Mesendoderm (in vitro differentiated cells): Measurements from ENCODE around the gene LMX1A.

ENCODE experiments used
- DNase-seq: peaks from one replicate; pipeline ENCODE4 v3.0.0; 2013
- H2AK5ac ChIP-seq: 2 replicates; pipeline ENCODE4 v1.6.1; 2013; ENCODE audit warnings: low read length, inconsistent platforms
- H2BK120ac ChIP-seq: 2 replicates; pipeline ENCODE4 v1.6.1; 2013; ENCODE audit warnings: low read depth, mild to moderate bottlenecking, low read length, moderate library complexity, mixed read lengths
- H2BK15ac ChIP-seq: replicated peaks from 2 replicates; pipeline ENCODE4 v1.6.1; 2013; ENCODE audit warnings: low read depth, mild to moderate bottlenecking, moderate library complexity
- H2BK5ac ChIP-seq: 2 replicates; pipeline ENCODE4 v1.6.1; 2013; ENCODE audit warnings: low read length, inconsistent platforms
- H3K18ac ChIP-seq: 2 replicates; pipeline ENCODE4 v1.6.1; 2013; ENCODE audit warnings: mild to moderate bottlenecking, low read length, mixed read lengths
- H3K23ac ChIP-seq: one replicate; pipeline ENCODE4 v1.6.1; 2013; ENCODE audit warnings: low read length
- H3K27ac ChIP-seq: 2 replicates; pipeline ENCODE4 v1.5.1; 2013; ENCODE audit warnings: low read depth, mild to moderate bottlenecking, inconsistent platforms, low read length, moderate library complexity
- H3K27me3 ChIP-seq: 2 replicates; pipeline ENCODE4 v1.6.1; 2013; ENCODE audit warnings: low read length, control low read depth, mild to moderate bottlenecking, inconsistent platforms; ENCODE audit not compliant: insufficient read depth, poor library complexity
- H3K36me3 ChIP-seq: 2 replicates; pipeline ENCODE4 v1.6.1; 2013; ENCODE audit warnings: low read length, inconsistent platforms; ENCODE audit not compliant: control insufficient read depth, insufficient read depth
- H3K4ac ChIP-seq: one replicate; pipeline ENCODE4 v1.6.1; 2013; ENCODE audit warnings: low read depth, mild to moderate bottlenecking, low read length, moderate library complexity
- H3K4me1 ChIP-seq: 2 replicates; pipeline ENCODE4 v1.6.1; 2013; ENCODE audit warnings: low read depth, low read length, inconsistent platforms; ENCODE audit not compliant: control insufficient read depth
- H3K4me2 ChIP-seq: 2 replicates; pipeline ENCODE4 v1.6.1; 2013; ENCODE audit warnings: low read length
- H3K4me3 ChIP-seq: 2 replicates; pipeline ENCODE4 v1.5.1; 2013; ENCODE audit warnings: mild to moderate bottlenecking, low read length
- H3K56ac ChIP-seq: one replicate; pipeline ENCODE4 v1.6.1; 2013; ENCODE audit warnings: low read length
- H3K79me1 ChIP-seq: 2 replicates; pipeline ENCODE4 v1.6.1; 2013; ENCODE audit warnings: low read length, inconsistent platforms
- H3K79me2 ChIP-seq: 2 replicates; pipeline ENCODE4 v1.6.1; 2013; ENCODE audit warnings: mild to moderate bottlenecking, low read length; ENCODE audit not compliant: control insufficient read depth, insufficient read depth
- H3K9ac ChIP-seq: 2 replicates; pipeline ENCODE4 v1.6.1; 2013; ENCODE audit warnings: low read length, inconsistent platforms
- H4K5ac ChIP-seq: one replicate; pipeline ENCODE4 v1.6.1; 2013; ENCODE audit warnings: low read length
- H4K8ac ChIP-seq: one replicate; pipeline ENCODE4 v1.6.1; 2013; ENCODE audit warnings: low read depth, mild to moderate bottlenecking, control low read depth, low read length, moderate library complexity
- WGBS: extraction: QIAGEN DNeasy Blood & Tissue Kit; methylation state at CpG from one replicate; pipeline ENCODE4 v1.1.7; 2013; ENCODE audit warnings: low lambda C conversion rate, missing lambda C conversion rate; ENCODE audit not compliant: insufficient coverage; ENCODE audit errors: extremely low coverage; 5-methylcytosine and 5-hydroxymethylcytosine counted together

Gene LMX1A

DNA sequence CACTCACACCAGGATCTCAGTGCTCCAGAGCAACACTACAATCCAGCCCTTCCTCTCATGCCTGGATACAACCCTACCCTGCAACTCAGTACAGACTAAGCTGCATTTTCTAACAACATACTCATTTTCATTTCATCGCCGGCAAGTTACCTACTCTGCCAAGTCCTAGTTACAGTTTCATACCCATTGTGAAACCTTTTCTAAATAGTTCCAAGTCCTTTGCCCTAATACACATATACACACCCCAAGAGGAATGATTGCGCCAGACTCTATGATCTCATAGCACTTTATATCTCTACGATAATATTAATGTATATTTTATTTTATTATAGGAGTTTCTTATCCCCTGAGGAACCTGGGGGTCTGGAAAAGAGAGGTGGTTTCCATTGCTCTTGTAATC, 122.4 kb downstream of the LMX1A start:
- H3K18ac ChIP-seq: no peak overlapping the region
- H3K27ac ChIP-seq: no peak overlapping the region
- H3K9ac ChIP-seq: no peak overlapping the region
- H3K23ac ChIP-seq: no peak overlapping the region
- H3K27me3 ChIP-seq: peaks cover 49% of the 10 kb centered on the region
- no peak overlapping the region for H3K4me2 ChIP-seq
- no peak overlapping the region for H2AK5ac ChIP-seq
- H3K79me2 ChIP-seq: no peaks in the 10 kb centered on the region
- no peak overlapping the region for H3K4me3 ChIP-seq
- H4K8ac ChIP-seq: no peak overlapping the region
- no peak overlapping the region for H3K4ac ChIP-seq
- no peak for DNase-seq
- no peak overlapping the region for H3K56ac ChIP-seq
- no CpG with 5 or more reads among the region's 4 CpGs for WGBS
- no peak overlapping the region for H2BK120ac ChIP-seq
- no peak overlapping the region for H2BK15ac ChIP-seq
- H3K36me3 ChIP-seq: no peaks in the 10 kb centered on the region
- H2BK5ac ChIP-seq: no peak overlapping the region
- no peaks in the 10 kb centered on the region for H3K4me1 ChIP-seq
- H3K79me1 ChIP-seq: no peaks in the 10 kb centered on the region
- no peak overlapping the region for H4K5ac ChIP-seq

GRCh38 chr1:165228676-165229075, 127.8 kb downstream of the LMX1A start:
- H4K8ac ChIP-seq: no peak overlapping the region
- DNase-seq: peak; percentile 44
- no peak overlapping the region for H3K56ac ChIP-seq
- H3K36me3 ChIP-seq: no peaks in the 10 kb centered on the region
- no peak overlapping the region for H2BK15ac ChIP-seq
- H3K79me2 ChIP-seq: no peaks in the 10 kb centered on the region
- no peak overlapping the region for H3K4me2 ChIP-seq
- H3K23ac ChIP-seq: no peak overlapping the region
- no CpG with 5 or more reads among the region's 2 CpGs for WGBS
- no peak overlapping the region for H2BK120ac ChIP-seq
- no peak overlapping the region for H4K5ac ChIP-seq
- H3K27ac ChIP-seq: no peak overlapping the region
- H2AK5ac ChIP-seq: no peak overlapping the region
- no peak overlapping the region for H3K9ac ChIP-seq
- H3K4me3 ChIP-seq: no peak overlapping the region
- no peaks in the 10 kb centered on the region for H3K4me1 ChIP-seq
- H2BK5ac ChIP-seq: no peak overlapping the region
- H3K18ac ChIP-seq: no peak overlapping the region
- H3K4ac ChIP-seq: no peak overlapping the region
- no peaks in the 10 kb centered on the region for H3K79me1 ChIP-seq
- H3K27me3 ChIP-seq: peaks cover 15% of the 10 kb centered on the region

DNA sequence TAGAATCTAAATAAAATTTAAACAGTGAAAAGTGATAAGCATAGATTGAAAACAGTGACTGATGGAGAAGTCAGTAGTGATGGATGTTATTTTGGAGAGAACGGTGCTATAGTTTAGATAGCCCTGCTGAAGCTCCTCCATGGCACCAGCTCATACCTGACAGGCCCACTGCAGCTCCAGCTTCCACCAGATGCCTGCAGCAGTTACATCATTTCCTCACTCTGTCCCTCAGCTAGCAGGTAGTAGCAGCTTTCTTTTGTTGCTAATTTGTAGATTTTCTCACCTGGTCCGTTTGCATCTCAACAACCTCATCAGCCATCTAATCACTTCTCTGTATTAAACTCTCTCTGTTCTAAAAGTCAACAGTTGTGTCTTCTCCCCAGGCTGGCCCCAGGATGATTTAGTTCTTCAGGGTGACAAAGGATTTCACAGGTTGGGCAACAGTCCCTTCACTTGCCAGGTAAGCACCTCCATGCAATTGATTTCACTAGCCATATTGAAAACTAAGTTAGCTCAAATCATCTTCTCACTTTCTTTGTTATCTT, 128.3 kb downstream of the LMX1A start:
- Histone ChIP-seq H3K79me2 (no peaks in the 10 kb centered on the region), H3K36me3 (no peaks in the 10 kb centered on the region), H3K79me1 (no peaks in the 10 kb centered on the region), H3K23ac (no peak overlapping the region), H4K8ac (no peak overlapping the region), H3K4me2 (no peak overlapping the region), H3K4me1 (no peaks in the 10 kb centered on the region), H2AK5ac (no peak overlapping the region), H2BK5ac (no peak overlapping the region), H3K27ac (no peak overlapping the region), H2BK120ac (no peak overlapping the region), H3K18ac (no peak overlapping the region), H2BK15ac (no peak overlapping the region), H3K4ac (no peak overlapping the region), H3K27me3 (peaks cover 10% of the 10 kb centered on the region), H3K56ac (no peak overlapping the region), H4K5ac (no peak overlapping the region), H3K9ac (no peak overlapping the region), H3K4me3 (no peak overlapping the region)
- DNase-seq: no peak
- no CpG with 5 or more reads among the region's 2 CpGs for WGBS

DNA sequence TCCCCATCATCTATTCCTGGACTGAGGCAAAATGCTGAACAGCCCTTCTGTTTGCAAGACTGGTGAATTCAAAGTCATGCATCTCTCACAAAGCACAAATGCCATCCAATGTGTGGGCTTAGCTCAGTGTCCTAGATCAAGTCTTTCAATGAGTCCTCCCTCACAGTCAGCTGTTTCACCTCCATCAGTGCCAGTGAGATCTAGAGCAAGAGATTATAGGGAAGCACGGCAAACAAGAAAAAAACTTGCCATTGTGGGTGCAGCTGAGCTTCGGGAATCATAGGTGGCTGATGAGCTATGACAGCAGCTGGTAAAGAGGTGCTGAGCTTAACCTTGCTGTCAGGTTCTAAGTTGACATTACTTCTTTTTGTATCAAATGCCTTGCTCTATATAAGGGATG, 130.2 kb downstream of the LMX1A start:
- H4K5ac ChIP-seq: no peak overlapping the region
- no peak overlapping the region for H2BK5ac ChIP-seq
- no peak overlapping the region for H3K18ac ChIP-seq
- H2BK120ac ChIP-seq: no peak overlapping the region
- DNase-seq: no peak
- H4K8ac ChIP-seq: no peak overlapping the region
- no peaks in the 10 kb centered on the region for H3K4me1 ChIP-seq
- H3K9ac ChIP-seq: no peak overlapping the region
- H3K23ac ChIP-seq: no peak overlapping the region
- H3K56ac ChIP-seq: no peak overlapping the region
- no CpG with 5 or more reads among the region's 2 CpGs for WGBS
- H3K79me1 ChIP-seq: no peaks in the 10 kb centered on the region
- H3K27ac ChIP-seq: no peak overlapping the region
- H3K4me2 ChIP-seq: no peak overlapping the region
- H3K4ac ChIP-seq: no peak overlapping the region
- H2BK15ac ChIP-seq: no peak overlapping the region
- no peaks in the 10 kb centered on the region for H3K27me3 ChIP-seq
- H3K79me2 ChIP-seq: no peaks in the 10 kb centered on the region
- no peaks in the 10 kb centered on the region for H3K36me3 ChIP-seq
- no peak overlapping the region for H3K4me3 ChIP-seq
- no peak overlapping the region for H2AK5ac ChIP-seq

GRCh38 chr1:165225650-165226049, 130.9 kb downstream of the LMX1A start:
- Histone ChIP-seq H3K4me1 (no peaks in the 10 kb centered on the region), H2BK120ac (no peak overlapping the region), H3K4me2 (no peak overlapping the region), H3K79me2 (no peaks in the 10 kb centered on the region), H3K79me1 (no peaks in the 10 kb centered on the region), H3K27ac (no peak overlapping the region), H2BK15ac (no peak overlapping the region), H4K5ac (no peak overlapping the region), H3K4ac (no peak overlapping the region), H3K18ac (no peak overlapping the region), H3K36me3 (no peaks in the 10 kb centered on the region), H2BK5ac (no peak overlapping the region), H3K56ac (no peak overlapping the region), H4K8ac (no peak overlapping the region), H3K4me3 (no peak overlapping the region), H3K9ac (no peak overlapping the region), H3K23ac (no peak overlapping the region), H2AK5ac (no peak overlapping the region), H3K27me3 (no peaks in the 10 kb centered on the region)
- WGBS: no CpG with 5 or more reads among the region's 1 CpG
- DNase-seq: no peak

DNA sequence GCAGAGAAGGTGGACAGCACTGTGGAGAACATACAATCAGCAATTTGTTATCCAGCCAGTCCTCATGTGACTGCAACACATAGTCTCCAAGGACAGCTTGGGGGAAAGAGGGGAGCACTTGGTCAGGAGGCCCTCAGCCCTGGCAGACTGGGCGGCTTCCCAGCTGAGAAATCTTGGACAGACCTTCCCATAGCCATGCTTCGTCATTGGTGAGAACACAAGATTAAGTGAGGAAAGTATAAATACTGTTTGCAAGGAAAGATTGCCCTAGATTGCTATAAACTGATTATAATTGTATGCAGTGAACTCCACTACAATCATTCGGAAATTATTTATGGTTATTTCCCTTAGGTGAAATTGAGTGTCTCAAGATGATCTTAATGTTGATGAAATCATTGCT, 131.5 kb downstream of the LMX1A start:
- Histone ChIP-seq H3K9ac (no peak overlapping the region), H2BK120ac (no peak overlapping the region), H3K27me3 (no peaks in the 10 kb centered on the region), H3K79me1 (no peaks in the 10 kb centered on the region), H3K4me2 (no peak overlapping the region), H3K4ac (no peak overlapping the region), H3K4me1 (peaks cover 3% of the 10 kb centered on the region), H2AK5ac (no peak overlapping the region), H3K56ac (no peak overlapping the region), H3K23ac (no peak overlapping the region), H3K36me3 (no peaks in the 10 kb centered on the region), H2BK5ac (no peak overlapping the region), H4K5ac (no peak overlapping the region), H2BK15ac (no peak overlapping the region), H3K27ac (no peak overlapping the region), H3K18ac (no peak overlapping the region), H4K8ac (no peak overlapping the region), H3K4me3 (no peak overlapping the region), H3K79me2 (no peaks in the 10 kb centered on the region)
- WGBS: no CpG with 5 or more reads among the region's 3 CpGs
- no peak for DNase-seq
